Stimulated activated CD8-positive, alpha-beta memory T cell treated with anti-CD3 and anti-CD28 coated beads, Interleukin-15, amount 100 ng/mL, for 48 hours (primary cell): ENCODE measurements around the gene ZMYM2.
A peak's percentile ranks its signal among the peaks of the same experiment; 100 is the strongest.
"Not testable (repeated sequence)": the region's sequence is repeated elsewhere in the genome, so short reads cannot be mapped to it uniquely, and the experiment has no call there.

Experiments
- DNase-seq, 2 donors: peaks; one replicate each; pipeline ENCODE4 v3.0.0-alpha.2; 2020; ENCODE audit warnings: low read depth in 2 of 2

ZMYM2 gene

GRCh38 chr13:19958155-19959111 is at the start of gene ZMYM2:
ZMYM2 (plus strand) TSS chr13:19958727; CDS start chr13:19993073, 34,346 bp downstream.
- DNase-seq: peak; percentile 97 to 98

- DNase-seq: no peak
Measured at GRCh38 chr13:19910336-19911072, 48.0 kb upstream of the ZMYM2 start.

GRCh38 chr13:19927117-19927748 is 31.3 kb upstream of the ZMYM2 start:
- no peak for DNase-seq

- no peak for DNase-seq
Measured at GRCh38 chr13:19940106-19940505, 18.4 kb upstream of the ZMYM2 start.

GRCh38 chr13:19950374-19950773 is 8.2 kb upstream of the ZMYM2 start:
- DNase-seq: no peak

GRCh38 chr13:19952850-19953249 is 5.7 kb upstream of the ZMYM2 start:
- DNase-seq: no peak

GRCh38 chr13:19955873-19956559 is 2.5 kb upstream of the ZMYM2 start:
- DNase-seq: no peak

- DNase-seq: peak; percentile 68 to 76
Measured at GRCh38 chr13:19957320-19958154, 990 bp upstream of the ZMYM2 start.

- peak; percentile 56 to 57 for DNase-seq
Measured at GRCh38 chr13:19959141-19959830, 759 bp downstream of the ZMYM2 start.

GRCh38 chr13:19959831-19960652 is 1.5 kb downstream of the ZMYM2 start:
- peak; percentile 77 to 84 for DNase-seq

- DNase-seq: no peak
Measured at GRCh38 chr13:19960653-19960976, 2.1 kb downstream of the ZMYM2 start.

- no peak for DNase-seq
Measured at GRCh38 chr13:19961489-19961888, 3.0 kb downstream of the ZMYM2 start.

- no peak for DNase-seq
Measured at GRCh38 chr13:19961924-19962323, 3.4 kb downstream of the ZMYM2 start.

- no peak for DNase-seq
Measured at GRCh38 chr13:19962894-19963293, 4.4 kb downstream of the ZMYM2 start.

GRCh38 chr13:19967621-19968020 is 9.1 kb downstream of the ZMYM2 start:
- no peak for DNase-seq

- DNase-seq: not testable (repeated sequence)
Measured at GRCh38 chr13:19974498-19975009, 16.0 kb downstream of the ZMYM2 start.

GRCh38 chr13:19978831-19979437 is 20.4 kb downstream of the ZMYM2 start:
- no peak for DNase-seq

- no peak for DNase-seq
Measured at GRCh38 chr13:19981685-19982238, 23.2 kb downstream of the ZMYM2 start.
